Pancreas (tissue), 10 donors: Measurements from ENCODE around the gene UCN3. TPM values are rescaled to one million over a fixed set of nuclear protein-coding genes. Genes with fewer than 3 reads are reported as not detected.

ENCODE experiments used
- ATAC-seq, 4 donors: fragments of 200-7000 bp; cut with Tn5 transposase; one replicate each; pipeline versions ENCODE4 v1.8.0 to v1.9.1; 2020; ENCODE audit warnings: mild to moderate bottlenecking in 4 of 4, moderate library complexity in 4 of 4
- DNase-seq, 6 donors: peaks; one replicate each; pipeline ENCODE4 v3.0.0-alpha.2; 2020
- FAIRE-seq: peaks from 2 replicates; lab custom pipeline; 2012; peaks lifted over from hg19 to GRCh38; lab: Jason Lieb, UNC
- H3K27ac ChIP-seq, 4 donors: fragments of 200-600 bp; sonication (generic); 1 replicate in 3 of 4; 2 replicates in 1 of 4; pipeline versions ENCODE4 v1.5.0 to v1.8.0; 2020
- H3K27me3 ChIP-seq, 4 donors: fragments of 200-600 bp; one replicate each; pipeline ENCODE4 v1.8.0; 2021
- H3K36me3 ChIP-seq, 3 donors: fragments of 200-600 bp; sonication (generic) in 1 of 3; one replicate each; pipeline versions ENCODE4 v1.5.0 to v1.8.0; 2020 to 2021
- H3K4me1 ChIP-seq, 3 donors: fragments of 200-600 bp; one replicate each; pipeline ENCODE4 v1.8.0; 2021
- H3K4me3 ChIP-seq, 4 donors: fragments of 200-600 bp; sonication (generic) in 2 of 4; one replicate each; pipeline versions ENCODE4 v1.5.0 to v1.8.0; 2020 to 2021
- H3K9me3 ChIP-seq, 4 donors: fragments of 200-600 bp; one replicate each; pipeline ENCODE4 v1.8.0; 2021
- WGBS, 2 donors: extraction: QIAGEN DNeasy Blood & Tissue Kit; methylation state at CpG; one replicate each; pipeline ENCODE4 v1.1.7; 2013; 5-methylcytosine and 5-hydroxymethylcytosine counted together
- intact Hi-C, 3 donors: fragments of 100-400 bp; cut with DNase I; formaldehyde crosslinking; loops; one replicate each; pipeline versions ENCODE4 v1.11.1 to v1.14.2; 2022
- polyA plus RNA-seq, 2 donors: library from polyadenylated mRNA; stranded (reverse); fragments of 200-250 nt; gene quantifications; one replicate each; pipeline ENCODE4 v1.2.3, GENCODE V29; 2013
- total RNA-seq, 6 donors: library from RNA; stranded (reverse); fragmentation: NEBNext Ultra II Directional in 4 of 6; extraction: Animal tissue kit (Norgen Biotek cat#: 25700) in 4 of 6; gene quantifications; one replicate each; pipeline versions ENCODE4 v1.2.1 to v1.2.4, GENCODE V29; 2021 to 2023
- TF ChIP-seq, protein P1 (sequence below), 4 donors: fragments of 200-600 bp; sonication (generic) in 3 of 4; IDR thresholded peaks; one replicate each; pipeline versions ENCODE4 v1.5.0 to v1.8.0; 2021; ENCODE audit warnings: antibody characterized with exemption in 4 of 4
- donor health status: healthy with polysubstance abuse.
- donor health status: DM: no; HTN: no; CAD: no; lungs with moderate emphysema.
- donor health status: DM: no; HTN: no; CAD: no.
- donor health status: control.
- donor health status: control.
- donor health status: Bipolar disorder and iron deficiency.
- donor health status: DM: yes; HTN: yes; CAD: no.
- donor health status: DM: no; HTN: no; CAD: no.
- donor health status: DM: no; HTN: no; CAD: no.
- donor health status: DM: yes; HTN: yes; CAD: no.

The UCN3 gene
- total and polyA plus RNA-seq, 8 donors: 0.66 to 45.7 (median 2.5) TPM

GRCh38 chr10:5361966-5362365 is 2.8 kb upstream of the UCN3 start:
- ATAC-seq: no peak
- H3K9me3 ChIP-seq: no peaks in the 10 kb centered on the region
- WGBS, 2 donors: 79 to 84% methylated on average over 4 of the region's 4 CpGs
- TF ChIP-seq, protein P1, sequence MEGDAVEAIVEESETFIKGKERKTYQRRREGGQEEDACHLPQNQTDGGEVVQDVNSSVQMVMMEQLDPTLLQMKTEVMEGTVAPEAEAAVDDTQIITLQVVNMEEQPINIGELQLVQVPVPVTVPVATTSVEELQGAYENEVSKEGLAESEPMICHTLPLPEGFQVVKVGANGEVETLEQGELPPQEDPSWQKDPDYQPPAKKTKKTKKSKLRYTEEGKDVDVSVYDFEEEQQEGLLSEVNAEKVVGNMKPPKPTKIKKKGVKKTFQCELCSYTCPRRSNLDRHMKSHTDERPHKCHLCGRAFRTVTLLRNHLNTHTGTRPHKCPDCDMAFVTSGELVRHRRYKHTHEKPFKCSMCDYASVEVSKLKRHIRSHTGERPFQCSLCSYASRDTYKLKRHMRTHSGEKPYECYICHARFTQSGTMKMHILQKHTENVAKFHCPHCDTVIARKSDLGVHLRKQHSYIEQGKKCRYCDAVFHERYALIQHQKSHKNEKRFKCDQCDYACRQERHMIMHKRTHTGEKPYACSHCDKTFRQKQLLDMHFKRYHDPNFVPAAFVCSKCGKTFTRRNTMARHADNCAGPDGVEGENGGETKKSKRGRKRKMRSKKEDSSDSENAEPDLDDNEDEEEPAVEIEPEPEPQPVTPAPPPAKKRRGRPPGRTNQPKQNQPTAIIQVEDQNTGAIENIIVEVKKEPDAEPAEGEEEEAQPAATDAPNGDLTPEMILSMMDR (IDR thresholded peaks at IDR 0.05): no peak
- no peaks in the 10 kb centered on the region for H3K4me1 ChIP-seq
- FAIRE-seq: no peak
- no peaks in the 10 kb centered on the region for H3K36me3 ChIP-seq
- no peak overlapping the region for H3K27ac ChIP-seq
- no peak overlapping the region for H3K4me3 ChIP-seq
- intact Hi-C loops: no loop called here
- H3K27me3 ChIP-seq: peaks cover 0 to 6% (median 3%) of the 10 kb centered on the region in 4 donors
- DNase-seq: no peak

DNA sequence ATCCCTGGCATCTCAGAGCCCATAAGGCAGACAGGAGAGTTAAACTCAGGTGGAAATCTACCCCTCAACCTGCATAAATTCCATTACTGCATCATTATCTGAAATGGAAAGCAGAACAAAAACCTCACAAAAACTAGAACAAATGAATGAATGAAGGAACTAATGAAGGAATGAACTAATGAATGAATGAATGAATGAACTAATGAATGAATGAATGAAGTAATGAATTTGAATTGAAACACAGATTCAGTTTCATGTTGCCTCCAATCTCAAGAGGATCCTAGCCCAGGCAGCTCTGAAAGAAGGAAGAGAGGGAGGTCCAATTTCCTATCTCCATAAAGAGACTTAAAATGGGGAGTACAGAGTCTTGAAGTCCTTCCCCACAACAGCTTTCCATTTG is 1.9 kb upstream of the UCN3 start:
- ATAC-seq (no peak), FAIRE-seq (no peak), DNase-seq (no peak)
- no peak overlapping the region for H3K4me3 ChIP-seq
- no peak overlapping the region for H3K27ac ChIP-seq
- H3K4me1 ChIP-seq: no peaks in the 10 kb centered on the region
- TF ChIP-seq, protein P1 (IDR thresholded peaks at IDR 0.05): no peak
- H3K9me3 ChIP-seq: no peaks in the 10 kb centered on the region
- H3K36me3 ChIP-seq: no peaks in the 10 kb centered on the region
- intact Hi-C loops: no loop called here
- H3K27me3 ChIP-seq: peaks cover 0 to 6% (median 3%) of the 10 kb centered on the region in 4 donors

DNA sequence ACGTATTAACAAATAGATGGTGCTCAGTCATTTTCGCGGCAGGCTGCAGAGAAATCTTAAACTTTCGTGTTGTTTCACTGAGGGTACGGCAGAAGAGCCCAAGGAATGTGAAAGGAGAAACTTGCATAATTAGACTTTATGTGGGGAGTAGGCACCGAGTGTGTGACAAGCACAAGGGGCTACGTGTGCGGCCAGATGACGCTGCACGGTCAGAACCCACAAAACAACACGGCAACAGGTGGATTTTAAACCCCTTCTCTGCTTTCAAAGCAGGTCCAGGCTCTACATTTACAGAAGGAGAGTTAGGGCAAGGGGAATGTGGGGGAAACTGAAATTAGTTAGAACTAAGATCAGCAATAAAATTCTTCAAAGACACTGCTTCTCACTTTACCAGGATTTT is 392 bp upstream of the UCN3 start:
- H3K27ac ChIP-seq: no peak overlapping the region
- no peak for DNase-seq
- no peak for FAIRE-seq
- no peaks in the 10 kb centered on the region for H3K4me1 ChIP-seq
- TF ChIP-seq, protein P1 (IDR thresholded peaks at IDR 0.05): no peak
- H3K4me3 ChIP-seq: no peak overlapping the region
- intact Hi-C loops: no loop called here
- 77 to 83% methylated on average over 11 of the region's 11 CpGs for WGBS, 2 donors
- no peaks in the 10 kb centered on the region for H3K36me3 ChIP-seq
- ATAC-seq: no peak
- peaks cover 0 to 6% (median 3%) of the 10 kb centered on the region in 4 donors for H3K27me3 ChIP-seq
- no peaks in the 10 kb centered on the region for H3K9me3 ChIP-seq

- no peaks in the 10 kb centered on the region for H3K36me3 ChIP-seq
- H3K27ac ChIP-seq: no peak overlapping the region
- TF ChIP-seq, protein P1 (IDR thresholded peaks at IDR 0.05): no peak
- DNase-seq: no peak
- H3K27me3 ChIP-seq: peaks cover 0 to 6% (median 0%) of the 10 kb centered on the region in 4 donors
- peak overlapping the region in 1 of 4 donors; percentile 32 for H3K4me3 ChIP-seq
- FAIRE-seq: no peak
- 15 to 17% methylated on average over 5 of the region's 5 CpGs for WGBS, 2 donors
- no peaks in the 10 kb centered on the region for H3K9me3 ChIP-seq
- intact Hi-C loops: no loop called here
- peak in 3 of 4 donors; percentile 46 to 65 (median 63) for ATAC-seq
- H3K4me1 ChIP-seq: no peaks in the 10 kb centered on the region
Observed at GRCh38 chr10:5365928-5366327, 1.2 kb downstream of the UCN3 start.

- no peaks in the 10 kb centered on the region for H3K4me1 ChIP-seq
- TF ChIP-seq, protein P1 (IDR thresholded peaks at IDR 0.05): no peak
- FAIRE-seq (peak; percentile 60), DNase-seq (no peak), ATAC-seq (no peak)
- WGBS, 2 donors: 62 to 64% methylated on average over 16 of the region's 16 CpGs
- H3K36me3 ChIP-seq: no peaks in the 10 kb centered on the region
- no peaks in the 10 kb centered on the region for H3K9me3 ChIP-seq
- intact Hi-C loops: no loop called here
- H3K27me3 ChIP-seq: no peaks in the 10 kb centered on the region
- no peak overlapping the region for H3K4me3 ChIP-seq
- H3K27ac ChIP-seq: no peak overlapping the region
Observed at GRCh38 chr10:5369362-5370158, 4.8 kb downstream of the UCN3 start.
